NT2/D1 (cell line): ENCODE results near the gene IFITM5.

Experiments
- YY1 ChIP-seq: IDR thresholded peaks from 2 replicates; pipeline ENCODE4 v1.6.1; 2011; ENCODE audit not compliant: insufficient read length, insufficient read depth
- ZNF274 ChIP-seq: IDR thresholded peaks from 2 replicates; pipeline ENCODE4 v1.6.1; 2011; ENCODE audit warnings: mild to moderate bottlenecking, low read depth, low read length

DNA sequence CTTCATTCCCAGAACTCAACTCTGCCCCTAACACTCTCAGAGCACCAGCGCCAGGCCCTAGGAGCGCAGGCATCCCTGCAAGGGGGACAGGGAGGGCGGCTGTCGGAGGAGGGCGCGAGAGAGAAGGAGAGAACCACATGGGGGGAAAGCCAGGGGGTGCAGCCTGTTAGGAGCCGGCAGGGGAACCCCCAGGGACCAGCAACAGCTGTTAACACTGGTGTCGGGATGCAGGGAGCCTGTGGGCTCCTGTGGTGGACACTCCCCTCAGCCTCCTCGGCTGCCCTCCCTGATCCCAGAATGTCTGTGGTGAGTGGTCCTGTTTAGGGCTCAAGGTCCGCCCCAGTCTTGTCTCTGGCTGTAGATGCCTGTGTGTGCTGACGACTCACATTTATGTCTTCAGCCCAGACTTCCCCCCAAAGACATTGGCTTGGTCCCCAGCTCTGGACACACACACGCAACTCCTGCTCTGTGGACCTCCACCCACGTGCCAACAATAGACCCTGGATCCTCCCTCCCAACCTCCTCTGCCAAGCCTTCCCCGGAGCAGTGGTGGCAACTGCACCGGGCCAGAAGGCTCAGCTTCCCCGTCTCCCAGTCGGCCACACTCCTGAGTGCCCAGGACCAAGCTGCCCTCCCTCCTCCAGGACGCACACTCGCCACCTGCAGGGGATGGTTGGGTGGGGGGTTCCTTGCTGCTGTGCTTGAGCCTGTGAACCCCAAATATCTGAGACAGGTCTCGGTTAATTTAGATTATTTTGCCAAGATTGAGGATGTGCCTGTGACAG is 817 bp upstream of the IFITM5 start:
- TF ChIP-seq YY1 = no peak
- TF ChIP-seq ZNF274 = no peak
